Kidney capillary endothelial cell (primary cell): ENCODE results near the gene DENND6B.
A peak's percentile ranks its signal among the peaks of the same experiment; 100 is the strongest.
"Not testable (repeated sequence)": the region's sequence is repeated elsewhere in the genome, so short reads cannot be mapped to it uniquely, and the experiment has no call there.

Source experiments
- DNase-seq: peaks from one replicate; pipeline ENCODE4 v3.0.0-alpha.2; 2018; ENCODE audit warnings: low spot score

Gene DENND6B

GRCh38 chr22:50273352-50273751 lies 53.5 kb downstream of the DENND6B start:
- DNase-seq = not testable (repeated sequence)

DNA sequence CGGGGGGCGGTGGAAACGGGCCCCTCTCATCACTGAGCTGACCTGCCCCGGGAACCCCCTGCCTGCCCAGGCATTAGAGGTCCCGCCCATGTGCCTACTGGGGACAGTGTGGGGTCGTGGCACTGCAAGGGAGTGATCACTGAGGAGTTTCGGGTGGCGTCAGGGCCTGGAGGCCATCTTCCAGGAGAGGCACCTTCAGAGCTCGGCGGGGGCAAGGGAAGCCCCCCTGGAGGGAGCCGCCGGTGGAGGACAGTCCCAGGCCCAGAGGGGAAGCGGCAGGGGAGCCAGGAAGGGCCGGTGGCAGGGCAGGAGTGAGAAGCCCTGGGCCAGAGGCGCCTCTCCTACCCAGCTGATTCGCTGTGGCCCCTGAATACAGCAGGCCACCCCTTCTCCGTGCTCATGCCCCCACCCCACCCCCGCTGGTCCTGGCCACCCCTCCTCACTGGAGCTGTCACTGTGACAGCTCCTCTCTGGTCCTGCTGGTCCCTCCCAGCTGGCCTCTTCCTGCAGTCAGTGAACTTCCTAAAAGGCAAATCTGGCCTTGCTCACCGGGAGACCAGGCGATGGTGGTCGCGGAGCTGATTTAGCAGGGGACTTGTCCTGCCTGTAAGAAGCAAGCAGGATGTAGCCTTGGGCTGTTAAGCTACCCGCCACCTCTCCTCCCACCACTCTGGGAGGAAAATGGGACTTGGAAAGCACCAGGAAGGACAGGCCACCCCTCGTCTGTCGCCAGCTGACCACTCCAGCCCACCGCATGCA lies 54.6 kb downstream of the DENND6B start:
- DNase-seq = no peak

GRCh38 chr22:50271519-50271970 lies 55.3 kb downstream of the DENND6B start:
- DNase-seq = peak; percentile 65

- DNase-seq = peak; percentile 53
These were observed 56.0 kb downstream of the DENND6B start for GRCh38 chr22:50270666-50271394.

GRCh38 chr22:50269970-50270665 lies 56.7 kb downstream of the DENND6B start, which contains the start of gene MAPK11:
TSS of gene MAPK11 (minus strand) at chr22:50270380. CDS start at chr22:50270292, 88 bp downstream.
- no peak for DNase-seq

DNA sequence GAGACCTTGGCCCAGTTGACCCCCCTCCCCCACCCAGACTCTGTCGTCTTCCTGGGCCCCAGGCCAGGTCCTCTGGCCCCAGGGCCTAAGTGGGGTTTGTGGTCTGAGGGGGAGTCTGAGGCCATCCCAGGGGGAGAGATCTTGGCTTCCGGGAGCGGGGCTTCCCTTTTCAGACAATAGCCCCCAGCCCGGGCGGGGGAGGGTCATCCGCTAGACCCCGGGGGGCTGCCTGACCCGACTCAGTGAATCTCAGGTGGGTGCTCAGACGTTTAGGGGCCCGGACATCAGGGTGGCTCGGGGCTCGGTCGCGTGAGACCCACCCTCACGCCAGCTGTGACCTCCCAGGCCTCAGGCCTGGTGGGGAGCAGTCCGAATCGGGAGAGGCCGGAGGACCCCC lies 57.2 kb downstream of the DENND6B start:
- no peak for DNase-seq

GRCh38 chr22:50268655-50269113 lies 58.1 kb downstream of the DENND6B start:
- no peak for DNase-seq

GRCh38 chr22:50267591-50268390 lies 59.0 kb downstream of the DENND6B start:
- no peak for DNase-seq

DNA sequence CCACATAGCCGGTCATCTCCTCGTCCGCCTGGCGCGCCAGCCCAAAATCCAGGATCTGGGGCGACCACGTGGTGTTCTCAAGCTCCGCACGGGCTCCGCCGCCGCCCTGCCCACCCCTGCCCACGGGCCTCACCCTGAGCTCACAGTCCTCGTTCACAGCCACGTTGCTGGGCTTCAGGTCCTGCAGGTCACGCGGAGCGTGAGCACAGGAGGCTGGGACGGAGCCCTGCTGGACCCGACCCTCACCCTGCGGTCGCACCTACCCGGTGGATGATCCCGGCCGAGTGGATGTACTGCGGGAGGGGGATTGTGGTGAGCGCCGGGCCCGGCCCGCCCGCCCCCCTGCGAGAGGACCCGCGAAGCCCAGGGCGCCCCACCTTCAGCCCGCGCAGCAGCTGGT lies 59.8 kb downstream of the DENND6B start:
- no peak for DNase-seq

DNA sequence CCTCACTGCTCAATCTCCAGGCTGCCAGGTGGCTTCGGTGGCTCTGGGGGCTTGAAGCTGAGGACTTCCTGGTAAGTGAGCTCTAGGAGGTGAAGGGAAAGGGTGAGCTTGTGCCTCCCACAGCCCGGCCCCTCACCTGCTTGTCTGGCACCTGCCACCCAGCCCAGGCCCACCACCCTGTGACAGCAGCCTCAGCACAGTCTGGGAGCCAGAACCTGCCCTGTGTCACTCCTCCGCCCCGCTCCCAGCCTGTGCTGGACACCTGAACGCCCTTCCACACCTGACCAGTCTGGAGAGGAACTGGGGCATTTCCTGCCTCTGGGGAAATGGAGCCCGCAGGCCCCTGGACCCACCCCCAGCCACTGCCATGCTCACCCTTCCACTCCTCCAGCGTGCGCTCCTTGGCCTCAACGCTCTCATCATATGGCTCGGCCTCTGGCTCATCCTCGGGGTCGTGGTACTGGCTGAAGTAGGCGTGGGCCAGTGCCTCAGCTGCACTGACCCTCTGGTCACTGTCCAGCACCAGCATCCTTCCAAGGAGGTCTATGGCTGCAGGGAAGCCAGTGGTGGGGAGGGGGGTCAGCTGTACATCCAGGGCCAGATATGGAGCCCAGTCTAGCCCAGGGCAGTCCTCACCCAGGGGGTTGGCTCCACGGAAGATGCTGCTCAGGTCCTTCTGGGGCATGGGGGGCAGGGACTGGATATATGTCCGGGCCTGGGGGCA lies 61.7 kb downstream of the DENND6B start:
- DNase-seq = no peak

GRCh38 chr22:50264104-50264745 lies 62.6 kb downstream of the DENND6B start:
- DNase-seq = no peak

DNA sequence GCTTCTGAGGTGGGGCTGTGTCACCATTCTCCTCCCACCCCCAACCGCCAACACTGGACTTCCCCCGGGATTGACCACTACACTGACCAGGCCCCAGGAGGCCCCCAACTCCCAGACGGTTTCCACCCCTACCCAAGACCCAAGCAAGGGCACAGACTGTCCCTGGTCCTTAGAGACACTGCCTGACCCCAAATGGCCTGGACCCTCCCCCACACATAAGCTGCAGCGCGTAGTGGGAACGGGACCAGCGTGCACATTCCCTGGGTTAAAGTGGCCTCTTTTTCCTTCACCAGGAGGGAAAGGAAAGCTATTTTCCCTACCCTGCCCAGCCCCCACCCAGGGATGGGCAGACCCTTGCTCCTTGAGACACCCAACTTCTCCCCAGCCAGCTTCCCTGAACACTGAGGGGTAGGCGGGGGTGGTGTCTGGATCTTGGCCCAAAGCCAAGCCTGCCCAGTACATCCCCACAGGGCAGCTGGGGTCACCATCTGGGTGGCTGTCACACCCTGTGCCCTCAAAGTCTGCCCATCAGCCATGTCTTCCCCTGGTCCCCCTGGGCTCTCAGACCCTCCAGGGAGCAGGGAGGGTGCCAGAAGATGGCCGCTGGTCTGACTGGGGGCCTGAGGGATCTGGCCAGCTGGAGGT lies 63.7 kb downstream of the DENND6B start:
- DNase-seq = no peak

DNA sequence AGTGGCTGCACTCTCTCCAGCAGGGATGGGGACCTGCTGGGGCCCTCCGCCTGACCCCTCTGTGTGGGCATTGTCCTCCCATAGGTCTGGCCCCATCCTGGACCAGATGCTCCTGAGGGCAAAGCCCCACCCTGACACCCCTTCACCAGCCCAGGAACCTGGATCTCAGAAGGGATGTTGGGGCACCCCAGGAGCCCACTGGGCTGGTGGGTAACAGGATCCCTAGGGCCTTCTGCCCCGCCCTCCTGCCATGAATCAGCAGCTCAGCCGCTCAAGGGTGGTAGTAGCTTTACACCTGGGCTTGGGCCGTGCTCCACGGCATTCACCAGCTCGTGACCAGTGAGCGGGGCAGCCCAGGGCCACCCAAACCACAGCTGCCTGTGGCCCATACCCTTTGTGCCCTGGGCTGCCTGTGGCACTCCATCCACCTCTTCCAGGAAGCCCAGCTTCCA lies 64.3 kb downstream of the DENND6B start:
- DNase-seq = no peak

DNA sequence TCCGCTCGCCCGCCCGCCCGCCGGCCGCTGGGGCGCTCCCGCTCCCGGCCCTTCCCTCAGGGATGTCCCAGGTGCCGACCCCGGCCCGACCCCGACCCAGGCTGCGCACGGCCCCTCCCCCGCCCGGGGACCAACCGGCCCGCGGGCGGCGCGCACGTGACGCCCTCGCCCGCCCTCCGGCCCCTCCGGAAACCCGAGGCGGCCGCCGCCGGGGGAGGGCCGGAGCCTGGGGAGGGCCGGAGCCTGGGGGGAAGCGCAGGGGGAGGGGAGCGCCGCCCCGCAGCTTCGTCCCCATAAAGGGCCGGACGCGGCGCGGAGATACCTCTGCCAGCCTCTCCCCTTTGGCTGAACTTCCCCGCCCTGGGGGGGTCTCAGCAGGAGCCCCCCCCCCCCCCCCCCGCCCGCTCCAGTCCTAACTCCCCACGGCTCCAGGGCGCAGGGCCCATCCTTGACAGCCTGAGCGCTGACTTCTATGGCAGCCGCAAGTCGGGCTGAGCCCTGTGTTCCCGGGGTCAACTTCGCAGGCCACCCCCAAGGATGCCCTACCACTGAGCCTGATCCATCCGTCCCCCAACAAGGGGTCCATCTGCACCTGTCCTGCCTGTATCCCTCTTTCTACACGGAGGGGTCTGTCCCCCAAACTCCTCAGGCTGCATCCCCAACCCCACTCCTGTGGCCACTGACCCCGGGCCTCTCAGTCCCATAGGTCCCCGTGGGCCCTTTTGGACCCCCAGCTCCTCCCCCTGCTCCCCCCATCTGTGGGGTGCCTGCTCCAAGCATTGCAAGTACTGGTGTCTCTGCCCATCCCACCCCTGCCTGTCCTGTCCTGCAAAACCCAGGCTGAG lies 65.0 kb downstream of the DENND6B start, which contains the start of gene MAPK12:
MAPK12 (minus strand) TSS at position 69 of the 845 bp plus-strand sequence. CDS start 174 bp downstream, outside the sequence.
- no peak for DNase-seq

- DNase-seq = no peak
These were observed 65.8 kb downstream of the DENND6B start for GRCh38 chr22:50260801-50261614.

DNA sequence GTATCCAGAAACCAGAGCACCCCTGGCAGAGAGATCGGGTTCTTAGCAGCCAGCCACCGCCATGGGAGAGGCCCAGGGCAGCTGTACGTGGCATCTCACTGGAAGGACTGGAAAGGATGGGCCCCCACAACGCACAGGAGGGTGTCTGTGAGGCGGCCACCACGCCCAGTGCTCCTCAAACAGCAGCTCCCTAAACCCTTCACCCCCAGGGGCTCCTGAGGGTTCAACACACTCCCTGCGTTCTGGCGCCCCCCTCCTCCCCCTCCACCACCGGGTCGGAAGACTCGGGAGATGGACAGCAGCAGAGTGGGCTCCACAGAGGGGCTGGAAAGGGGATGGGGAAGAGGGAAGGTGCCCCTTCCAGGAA lies 66.4 kb downstream of the DENND6B start:
- no peak for DNase-seq

DNA sequence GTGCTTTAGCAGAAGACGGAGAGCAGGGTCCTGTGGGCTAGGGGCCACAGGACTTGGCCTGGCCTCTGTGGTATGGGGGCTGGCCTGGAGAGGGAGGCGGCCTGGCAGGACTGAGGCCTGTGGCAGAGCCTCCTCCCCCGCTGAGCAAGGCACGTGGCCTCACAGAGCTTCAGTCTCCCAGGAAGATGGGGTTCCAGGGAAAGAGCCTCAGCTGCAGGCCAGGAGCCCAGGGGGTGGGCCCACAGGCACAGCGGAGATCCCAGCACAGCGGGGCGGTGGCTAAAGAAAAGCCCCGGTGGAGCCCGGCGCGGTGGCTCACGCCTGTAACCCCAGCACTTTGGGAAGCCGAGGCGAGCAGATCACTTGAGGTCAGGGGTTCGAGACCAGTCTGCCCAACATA lies 67.5 kb downstream of the DENND6B start:
- no peak for DNase-seq
